Transverse colon (tissue), 4 donors: Measurements from ENCODE around the gene DNAJA2.

Experiments used
- POLR2A ChIP-seq: fragments of 450-650 bp; IDR thresholded peaks from one replicate; pipeline ENCODE4 v1.6.1; 2016; ENCODE audit warnings: antibody characterized with exemption, mild to moderate bottlenecking, moderate library complexity
- POLR2AphosphoS5 ChIP-seq, 3 donors: sonication (generic); formaldehyde crosslinking; IDR thresholded peaks; one replicate each; pipeline ENCODE4 v1.6.1; 2016; ENCODE audit warnings: antibody characterized with exemption in 3 of 3
- TF ChIP-seq, protein P1 (sequence below), 5 experiments: fragments of 200-600 bp in 3 of 5; fragments of 450-650 bp in 2 of 5; sonication (generic) in 3 of 5; IDR thresholded peaks; 1 replicate in 2 of 5; 2 replicates in 3 of 5; pipeline ENCODE4 v1.5.1; 2016 to 2017; ENCODE audit warnings: antibody characterized with exemption in 5 of 5, inconsistent platforms in 3 of 5, mild to moderate bottlenecking in 2 of 5, moderate library complexity in 1 of 5

DNA sequence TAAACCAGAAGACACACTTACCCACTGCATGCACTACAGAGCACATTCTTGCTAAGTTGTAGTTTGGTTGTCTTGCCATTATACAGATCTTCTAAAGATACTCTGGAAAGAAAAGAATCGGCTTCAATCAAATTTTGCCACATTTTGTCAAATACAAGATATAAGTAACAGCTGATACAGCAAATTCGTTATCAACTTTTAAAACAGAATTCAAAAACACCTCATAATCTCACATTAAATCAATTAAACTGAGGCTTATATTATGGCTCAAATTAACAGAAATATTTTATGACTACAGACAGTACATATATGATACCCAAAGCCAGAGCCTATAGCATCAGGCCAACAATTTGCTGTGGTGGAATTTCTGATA lies 5.4 kb downstream of the DNAJA2 start:
- TF ChIP-seq, protein P1, sequence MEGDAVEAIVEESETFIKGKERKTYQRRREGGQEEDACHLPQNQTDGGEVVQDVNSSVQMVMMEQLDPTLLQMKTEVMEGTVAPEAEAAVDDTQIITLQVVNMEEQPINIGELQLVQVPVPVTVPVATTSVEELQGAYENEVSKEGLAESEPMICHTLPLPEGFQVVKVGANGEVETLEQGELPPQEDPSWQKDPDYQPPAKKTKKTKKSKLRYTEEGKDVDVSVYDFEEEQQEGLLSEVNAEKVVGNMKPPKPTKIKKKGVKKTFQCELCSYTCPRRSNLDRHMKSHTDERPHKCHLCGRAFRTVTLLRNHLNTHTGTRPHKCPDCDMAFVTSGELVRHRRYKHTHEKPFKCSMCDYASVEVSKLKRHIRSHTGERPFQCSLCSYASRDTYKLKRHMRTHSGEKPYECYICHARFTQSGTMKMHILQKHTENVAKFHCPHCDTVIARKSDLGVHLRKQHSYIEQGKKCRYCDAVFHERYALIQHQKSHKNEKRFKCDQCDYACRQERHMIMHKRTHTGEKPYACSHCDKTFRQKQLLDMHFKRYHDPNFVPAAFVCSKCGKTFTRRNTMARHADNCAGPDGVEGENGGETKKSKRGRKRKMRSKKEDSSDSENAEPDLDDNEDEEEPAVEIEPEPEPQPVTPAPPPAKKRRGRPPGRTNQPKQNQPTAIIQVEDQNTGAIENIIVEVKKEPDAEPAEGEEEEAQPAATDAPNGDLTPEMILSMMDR (IDR thresholded peaks at IDR 0.05): no peak
- no peak for TF ChIP-seq POLR2AphosphoS5 (IDR thresholded peaks at IDR 0.05)
- TF ChIP-seq POLR2A: no peak
